Measurements from ENCODE around the gene BMERB1.
"Not testable (repeated sequence)": the region's sequence is repeated elsewhere in the genome, so short reads cannot be mapped to it uniquely, and the experiment has no call there.

The BMERB1 gene

DNA sequence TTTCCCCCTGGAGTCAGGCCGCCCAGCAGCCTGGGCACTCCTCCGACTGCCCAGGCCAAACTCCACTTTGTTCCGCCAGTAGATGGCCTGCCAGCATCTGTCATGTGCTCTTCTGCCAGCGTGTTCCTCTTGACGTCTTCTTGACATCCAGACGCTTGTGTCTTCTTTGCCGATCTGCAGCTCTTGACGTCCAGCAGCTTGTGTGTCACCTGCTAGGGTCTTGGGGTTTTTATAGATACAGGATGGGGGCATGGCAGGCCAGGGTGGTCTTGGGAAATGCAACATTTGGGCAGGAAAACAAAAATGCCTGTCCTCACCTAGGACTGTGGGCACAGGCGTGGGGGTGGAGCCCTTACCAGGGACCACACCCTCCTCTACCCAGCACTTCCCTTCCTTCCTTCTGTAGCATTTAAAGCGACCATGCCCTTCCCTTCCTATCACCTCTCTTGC lies 88.7 kb downstream of the BMERB1 start:
- no peak for DNase-seq (ENCODE audit: low read depth)

DNA sequence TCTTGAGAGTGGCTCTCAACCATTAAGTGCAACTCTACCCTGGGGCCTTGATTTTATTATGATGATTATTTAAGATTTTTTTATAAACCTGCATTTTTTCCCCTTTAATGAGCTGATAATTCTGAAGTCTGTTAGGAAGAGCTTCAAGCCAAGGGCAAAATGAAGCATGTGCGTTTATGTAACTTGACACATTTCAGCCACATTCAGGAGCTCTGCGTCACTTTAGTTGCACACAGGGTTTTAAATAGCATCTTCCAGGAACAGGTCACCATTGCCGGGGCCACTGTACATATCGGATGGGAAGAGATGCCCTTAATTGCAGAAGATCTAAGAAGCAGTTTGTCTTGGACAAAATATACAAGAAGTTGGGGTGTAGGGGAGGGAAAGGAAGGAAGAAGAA lies 89.6 kb downstream of the BMERB1 start:
- DNase-seq (ENCODE audit: low read depth) = no peak

DNA sequence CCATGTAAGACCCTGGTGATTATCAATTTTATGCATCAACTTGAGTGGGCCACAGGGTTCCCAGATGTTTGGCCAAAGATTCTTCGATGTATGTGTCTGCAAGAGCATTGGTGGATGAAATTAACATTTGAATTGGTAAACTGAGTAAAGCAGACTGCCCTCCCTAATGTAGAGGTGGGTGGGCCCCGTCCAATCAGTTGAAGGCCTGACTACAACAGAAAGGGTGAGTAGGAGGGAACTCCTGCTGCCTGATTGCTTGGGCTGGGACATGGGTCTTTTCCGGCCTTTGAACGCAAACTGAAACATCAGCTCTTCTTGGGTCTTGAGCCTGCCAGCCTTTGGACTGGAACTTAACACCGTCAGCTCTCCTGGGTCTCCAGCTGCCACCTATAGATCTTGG lies 90.6 kb downstream of the BMERB1 start:
- DNase-seq (ENCODE audit: low read depth) = no peak

DNA sequence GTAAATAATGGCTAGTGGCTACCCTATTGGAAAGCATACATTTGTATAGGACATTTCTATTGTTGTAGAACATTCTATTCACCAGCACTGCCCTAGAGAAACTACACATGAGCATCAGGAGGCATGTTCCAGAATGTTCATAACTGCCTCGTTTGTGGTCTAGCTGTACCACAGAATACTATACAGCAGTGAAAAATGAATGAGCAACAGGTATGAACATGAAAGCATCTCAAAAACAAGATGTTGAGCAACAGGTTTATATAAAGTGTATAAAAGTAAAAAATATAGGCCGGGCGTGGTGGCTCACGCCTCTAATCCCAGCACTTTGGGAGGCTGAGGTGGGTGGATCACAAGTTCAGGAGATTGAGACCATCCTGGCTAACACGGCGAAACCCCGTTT lies 91.7 kb downstream of the BMERB1 start:
- no peak for DNase-seq (ENCODE audit: low read depth)

- no peak for DNase-seq (ENCODE audit: low read depth)
Measured at GRCh38 chr16:15526731-15527130, 92.3 kb downstream of the BMERB1 start.

GRCh38 chr16:15529673-15530072 lies 95.3 kb downstream of the BMERB1 start:
- no peak for DNase-seq (ENCODE audit: low read depth)

DNA sequence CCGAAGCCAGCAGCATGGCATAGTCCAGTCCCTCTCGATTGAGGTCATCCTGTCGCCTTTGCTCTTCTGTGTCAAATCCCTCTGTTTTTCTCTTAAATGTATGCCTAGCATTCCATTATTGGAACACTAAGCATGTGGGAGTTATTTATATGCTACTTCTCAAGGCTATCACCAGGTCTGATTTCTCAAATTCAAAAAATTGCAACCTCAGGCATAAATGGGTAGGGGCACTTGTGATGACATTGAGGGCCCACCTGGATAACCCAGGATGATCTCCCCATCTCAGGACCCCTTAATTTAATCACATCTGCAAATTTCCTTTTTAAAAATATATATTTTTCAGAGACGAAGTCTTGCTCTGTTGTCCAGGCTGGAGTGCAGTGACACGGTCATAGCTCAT lies 95.7 kb downstream of the BMERB1 start:
- DNase-seq (ENCODE audit: low read depth) = no peak

GRCh38 chr16:15532825-15533224 lies 98.4 kb downstream of the BMERB1 start:
- DNase-seq (ENCODE audit: low read depth) = no peak

- DNase-seq (ENCODE audit: low read depth) = no peak
Measured at GRCh38 chr16:15533386-15533785, 99.0 kb downstream of the BMERB1 start.

DNA sequence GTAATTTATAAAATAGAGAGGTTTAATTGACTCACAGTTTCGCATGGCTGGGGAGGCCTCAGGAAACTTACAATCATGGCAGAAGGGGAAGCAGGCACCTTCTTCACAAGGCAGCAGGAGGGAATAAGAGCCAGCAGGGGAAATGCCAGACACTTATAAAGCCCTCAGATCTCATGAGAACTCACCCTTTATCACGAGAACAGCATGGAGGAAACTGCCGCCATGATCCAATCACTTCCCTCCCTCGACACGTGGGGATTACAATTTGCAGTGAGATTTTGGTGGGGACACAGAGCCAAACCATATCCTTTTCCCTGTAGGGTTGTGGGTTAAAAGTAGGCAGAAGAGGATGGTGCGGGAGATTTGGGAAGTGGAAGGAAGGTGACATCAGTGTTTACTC lies 101.4 kb downstream of the BMERB1 start:
- DNase-seq (ENCODE audit: low read depth) = no peak

DNA sequence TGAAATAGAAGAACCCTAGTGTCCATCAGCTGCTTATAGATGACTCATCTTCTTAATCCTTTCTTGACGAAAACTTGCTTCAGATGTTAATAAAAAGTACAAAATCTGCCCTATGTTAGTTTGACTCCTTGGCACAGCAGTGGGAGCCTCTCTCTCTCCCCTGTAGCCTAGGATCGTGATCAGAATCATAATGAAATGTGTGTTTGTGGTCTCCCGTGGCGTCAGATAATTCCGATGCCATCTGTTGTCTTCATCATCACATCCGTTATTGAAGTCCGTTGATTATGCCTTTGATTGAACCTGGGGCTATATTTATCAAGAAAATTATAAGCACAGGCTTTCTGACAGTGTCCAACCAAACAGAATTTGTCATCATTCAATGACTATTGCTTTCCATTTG lies 102.5 kb downstream of the BMERB1 start:
- DNase-seq (ENCODE audit: low read depth) = no peak

DNA sequence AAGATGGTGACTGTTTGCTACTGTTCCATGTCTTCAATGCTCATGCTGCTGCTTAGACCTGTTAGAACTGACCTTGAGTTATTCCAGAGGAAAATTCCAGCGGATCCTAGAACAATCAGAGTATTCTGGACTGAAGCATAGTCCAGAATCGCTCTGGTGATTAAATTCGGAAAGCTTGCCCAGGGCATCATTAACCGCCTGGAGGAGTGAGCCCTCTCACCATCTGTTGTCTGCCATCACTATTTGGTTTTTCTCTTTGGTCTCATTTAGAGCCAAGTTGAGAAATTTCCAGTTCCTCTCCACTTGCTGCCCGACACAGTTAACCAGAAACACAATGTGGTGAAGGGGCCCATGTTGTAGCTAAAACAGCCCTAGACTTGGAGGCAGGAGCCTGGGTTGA lies 104.1 kb downstream of the BMERB1 start:
- no peak for DNase-seq (ENCODE audit: low read depth)

GRCh38 chr16:15539197-15539596 lies 104.8 kb downstream of the BMERB1 start:
- no peak for DNase-seq (ENCODE audit: low read depth)

- DNase-seq (ENCODE audit: low read depth) = no peak
Measured at GRCh38 chr16:15542261-15542660, 107.9 kb downstream of the BMERB1 start.

- DNase-seq (ENCODE audit: low read depth) = no peak
Measured at GRCh38 chr16:15542734-15543347, 108.5 kb downstream of the BMERB1 start.

DNA sequence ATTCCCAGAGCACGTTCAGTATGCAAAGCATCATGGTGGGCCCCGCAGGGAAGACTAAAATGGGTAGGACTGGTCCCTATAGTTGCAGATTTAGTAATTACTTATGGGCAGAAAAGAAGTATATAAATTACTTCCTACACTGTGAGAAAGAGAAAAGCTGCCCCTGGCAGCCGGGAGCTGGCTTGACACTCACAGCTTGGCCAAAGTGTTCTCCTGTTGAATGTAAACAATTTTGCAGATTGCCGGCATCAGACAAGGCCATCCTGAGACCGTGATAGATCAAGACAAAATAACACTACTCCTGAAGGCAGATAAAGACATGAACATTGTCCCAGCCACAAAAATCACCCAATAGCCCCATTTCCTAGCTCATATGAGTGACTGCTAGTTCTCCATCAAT lies 110.0 kb downstream of the BMERB1 start:
- DNase-seq (ENCODE audit: low read depth) = no peak

DNA sequence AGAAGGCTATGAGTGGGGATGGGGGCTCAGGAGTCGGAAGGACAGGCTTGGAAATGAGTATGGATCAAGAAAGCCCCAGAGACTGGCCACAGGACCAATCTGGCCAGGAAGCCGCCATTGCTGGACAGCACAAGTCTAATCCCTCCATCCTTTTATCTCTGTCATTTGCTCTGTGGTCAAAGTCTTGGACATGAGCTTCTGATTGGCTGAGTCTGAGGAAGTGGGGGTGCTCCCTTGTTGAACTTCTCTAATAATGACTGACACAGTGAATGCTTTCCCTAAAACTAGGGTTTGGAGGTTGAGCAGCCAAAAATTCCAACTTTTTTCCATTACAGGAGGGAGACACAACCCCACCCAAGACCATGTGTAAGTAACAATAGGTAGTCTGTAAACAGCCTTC lies 111.2 kb downstream of the BMERB1 start:
- DNase-seq (ENCODE audit: low read depth) = no peak

- not testable (repeated sequence) for DNase-seq (ENCODE audit: low read depth)
Measured at GRCh38 chr16:15547072-15547767, 112.8 kb downstream of the BMERB1 start.

GRCh38 chr16:15547768-15548096 lies 113.3 kb downstream of the BMERB1 start:
- DNase-seq (ENCODE audit: low read depth) = no peak

GRCh38 chr16:15548482-15548891 lies 114.1 kb downstream of the BMERB1 start:
- DNase-seq (ENCODE audit: low read depth) = no peak

GRCh38 chr16:15552507-15552906 lies 118.1 kb downstream of the BMERB1 start:
- DNase-seq (ENCODE audit: low read depth) = no peak

DNA sequence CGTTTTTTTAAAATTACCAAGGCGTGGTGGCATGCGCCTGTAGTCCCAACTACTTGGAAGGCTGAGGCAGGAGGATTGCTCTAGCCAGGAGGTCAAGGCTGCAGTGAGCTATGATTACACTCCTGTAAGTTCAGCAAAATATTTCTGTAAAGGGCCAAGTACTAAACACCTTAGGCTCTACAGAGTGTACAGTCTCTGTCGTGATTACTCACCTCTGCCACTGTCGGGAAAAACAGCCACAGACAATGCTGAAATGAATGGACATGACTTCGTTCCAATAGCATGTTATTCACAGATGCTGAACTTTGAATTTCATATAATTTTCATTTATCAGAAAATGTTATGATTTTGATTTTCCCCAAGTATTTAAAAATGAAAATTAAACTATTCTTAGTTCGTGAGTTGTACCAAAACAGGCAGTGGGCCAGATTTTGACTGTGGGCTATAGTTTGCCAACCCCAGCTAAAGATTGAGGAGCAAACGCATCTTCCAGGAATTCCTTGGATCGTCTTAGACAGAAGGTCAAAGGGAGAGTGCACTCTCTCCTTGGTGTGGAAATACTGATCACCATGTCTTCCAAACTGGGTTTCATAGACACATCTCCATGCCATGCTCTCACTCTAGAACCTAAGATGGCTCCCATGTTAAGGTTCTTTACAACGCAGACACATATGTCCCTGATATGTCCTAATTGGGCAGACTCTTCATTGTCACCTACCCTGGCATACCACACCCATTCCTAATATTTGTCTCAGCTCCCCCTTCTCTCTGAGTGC lies 119.1 kb downstream of the BMERB1 start:
- no peak for DNase-seq (ENCODE audit: low read depth)

GRCh38 chr16:15556130-15556529 lies 121.7 kb downstream of the BMERB1 start:
- no peak for DNase-seq (ENCODE audit: low read depth)
